ENCODE measurements around the gene SYNGAP1.

- no peak for TF ChIP-seq CTCF (IDR thresholded peaks at IDR 0.05)
- no peak for TF ChIP-seq POLR2AphosphoS5 (IDR thresholded peaks at IDR 0.05; ENCODE audit: low read depth, low read length)
These were observed 27.8 kb upstream of the SYNGAP1 start for GRCh38 chr6:33391922-33392594.

Data from Panc1 (cell line).